ENCODE data around the gene ATG5.

The ATG5 gene

DNA sequence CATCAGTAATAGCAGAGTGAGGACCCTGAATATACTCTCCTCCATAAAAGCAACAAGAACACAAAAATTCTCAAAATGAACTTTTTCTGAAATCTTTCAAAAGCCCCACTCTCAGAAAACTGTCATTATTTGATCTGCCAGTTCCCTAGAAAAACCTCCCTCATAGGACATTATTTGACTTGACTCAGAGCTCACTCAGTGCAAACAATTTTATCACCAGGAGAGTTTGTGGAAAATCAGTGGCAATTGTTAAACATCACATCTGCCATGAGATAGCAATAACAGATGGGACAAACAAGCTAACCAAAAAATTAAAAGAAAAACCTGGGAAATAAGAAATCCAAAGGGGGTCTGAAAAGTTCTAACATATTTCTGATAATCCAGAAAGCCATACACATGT, 100.0 kb downstream of the ATG5 start:
- TF ChIP-seq CTCF (conservative IDR thresholded peaks at IDR 0.05; ENCODE audit: low read depth, low read length): no peak
- no peak for DNase-seq (ENCODE audit: low read depth)

GRCh38 chr6:106223300-106223930, 102.1 kb downstream of the ATG5 start:
- DNase-seq (ENCODE audit: low read depth): peak; percentile 90
- TF ChIP-seq CTCF (conservative IDR thresholded peaks at IDR 0.05; ENCODE audit: low read depth, low read length): peak; percentile 73
- no peak overlapping the region for H3K4me3 ChIP-seq (ENCODE audit: low read depth, low read length)

More for the DNA sequence above, 100.0 kb downstream of the ATG5 start:
- no peak overlapping the region for H3K4me3 ChIP-seq (ENCODE audit: low read depth, low read length)

DNA sequence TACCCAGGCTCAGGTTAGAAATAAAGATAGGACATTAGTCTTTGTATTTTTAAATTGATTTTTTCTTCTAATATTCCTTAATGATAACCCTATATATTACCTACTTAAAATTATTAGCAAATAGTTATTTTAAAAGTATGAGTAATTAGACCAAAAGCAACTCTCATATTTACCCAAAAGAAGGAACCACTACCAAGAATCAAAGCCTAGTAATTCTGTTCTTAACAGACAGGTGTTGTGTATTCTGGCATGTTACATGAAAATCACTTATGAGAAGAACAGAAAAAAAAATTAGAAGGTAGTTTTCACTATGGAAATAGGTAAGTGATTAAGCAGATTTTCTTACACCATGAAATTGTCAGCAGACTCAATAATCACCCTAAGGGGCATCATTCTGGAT, 105.1 kb downstream of the ATG5 start:
- no peak for DNase-seq (ENCODE audit: low read depth)
- no peak for TF ChIP-seq CTCF (conservative IDR thresholded peaks at IDR 0.05; ENCODE audit: low read depth, low read length)
- H3K4me3 ChIP-seq (ENCODE audit: low read depth, low read length): no peak overlapping the region

GRCh38 chr6:106216527-106216926, 109.0 kb downstream of the ATG5 start:
- TF ChIP-seq CTCF (conservative IDR thresholded peaks at IDR 0.05; ENCODE audit: low read depth, low read length): no peak
- peak; percentile 10 for DNase-seq (ENCODE audit: low read depth)
- H3K4me3 ChIP-seq (ENCODE audit: low read depth, low read length): no peak overlapping the region

GRCh38 chr6:106215608-106216007, 110.0 kb downstream of the ATG5 start:
- DNase-seq (ENCODE audit: low read depth): peak; percentile 7
- H3K4me3 ChIP-seq (ENCODE audit: low read depth, low read length): no peak overlapping the region
- no peak for TF ChIP-seq CTCF (conservative IDR thresholded peaks at IDR 0.05; ENCODE audit: low read depth, low read length)

DNA sequence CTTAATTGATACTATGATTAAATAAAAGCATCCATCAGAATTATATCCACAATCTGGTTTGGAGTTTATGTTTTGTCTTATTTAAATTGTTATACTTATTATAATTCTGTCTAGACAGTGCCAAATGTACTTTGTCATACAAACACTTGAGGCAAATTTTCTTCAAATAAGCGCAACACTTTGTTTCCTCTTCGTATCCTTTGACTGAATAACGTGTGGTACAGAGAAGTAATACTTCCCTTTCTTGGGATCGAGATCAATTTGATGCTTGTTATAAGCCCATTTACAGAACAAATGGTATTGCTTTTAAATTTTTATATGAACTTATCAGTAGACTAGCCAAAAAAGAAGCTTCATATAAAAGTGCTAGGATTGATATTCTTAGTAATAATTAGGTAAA, 111.0 kb downstream of the ATG5 start:
- DNase-seq (ENCODE audit: low read depth): no peak
- H3K4me3 ChIP-seq (ENCODE audit: low read depth, low read length): no peak overlapping the region
- no peak for TF ChIP-seq CTCF (conservative IDR thresholded peaks at IDR 0.05; ENCODE audit: low read depth, low read length)

GRCh38 chr6:106213660-106214289, 111.8 kb downstream of the ATG5 start:
- no peak overlapping the region for H3K4me3 ChIP-seq (ENCODE audit: low read depth, low read length)
- no peak for TF ChIP-seq CTCF (conservative IDR thresholded peaks at IDR 0.05; ENCODE audit: low read depth, low read length)
- DNase-seq (ENCODE audit: low read depth): no peak

All from choroid plexus epithelial cell (primary cell).